ENCODE results near the gene PGC. TPM values are rescaled to one million over a fixed set of nuclear protein-coding genes. Genes with fewer than 3 reads are reported as not detected.

Gene PGC
- total and polyA plus RNA-seq, 9 of the 15 experiments (the other 6 are each of a cell fraction or from before 2014, with no cell fraction given) = 0.17 to 0.40 TPM; not detected in 7

- Histone ChIP-seq H3K27ac (ENCODE audit: extremely low read depth, low read depth, low read length) (no peak overlapping the region), H3K9me1 (ENCODE audit: control insufficient read depth, insufficient read depth, low read length) (no peaks in the 10 kb centered on the region), H3K9me3 (replicated peaks; ENCODE audit: control insufficient read depth, insufficient read depth, low read depth, low read length) (no peaks in the 10 kb centered on the region), H3K9ac (ENCODE audit: insufficient read depth in 1 of 2, low read depth in 2 of 2, low read length in 2 of 2) (peak overlapping the region in 1 of 2 experiments; percentile 96; a peak in 1 of 4 replicates), H4K20me1 (replicated peaks; ENCODE audit: control insufficient read depth, insufficient read depth, low read length) (peaks cover 5% of the 10 kb centered on the region; the same call in 1 of the 2 replicates), H3K36me3 (ENCODE audit: control insufficient read depth, insufficient read depth, low read length) (peaks cover 11% of the 10 kb centered on the region), H2AFZ (ENCODE audit: low read depth, low read length) (no peak overlapping the region), H3K4me1 (replicated peaks in 1 of 2; ENCODE audit: control insufficient read depth in 2 of 2, insufficient read depth in 2 of 2, low read length in 2 of 2) (peaks cover 38 to 43% of the 10 kb centered on the region in 2 experiments), H3K4me3 (no peak overlapping the region), H3K4me2 (ENCODE audit: insufficient read depth, low read length) (no peak overlapping the region), H3K27me3 (ENCODE audit: control insufficient read depth in 2 of 2, insufficient read depth in 2 of 2, low read length in 2 of 2) (no peaks in the 10 kb centered on the region), H3K79me2 (ENCODE audit: control insufficient read depth, insufficient read depth, low read length) (peaks cover 36% of the 10 kb centered on the region)
- TF ChIP-seq PBX2 (CRISPR knock-in tag; IDR thresholded peaks at IDR 0.05; ENCODE audit: low read depth) (peak; percentile 85), PBX2 (tag; conservative IDR thresholded peaks at IDR 0.05; ENCODE audit: low read depth) (peak; percentile 98), GATA2 (CRISPR knock-in tag; IDR thresholded peaks at IDR 0.05) (peak; percentile 57; the same call in 1 of the 2 replicates), SMC3 (conservative IDR thresholded peaks at IDR 0.05; ENCODE audit: insufficient read depth, low read depth, low read length) (no peak), GABPA (tag; conservative IDR thresholded peaks at IDR 0.05; ENCODE audit: low read depth) (no peak), JUND (IDR thresholded peaks at IDR 0.05; ENCODE audit: borderline replicate concordance, low read depth, low read length) (no peak), JUND (tag; IDR thresholded peaks at IDR 0.05; ENCODE audit: borderline replicate concordance, low read depth, low read length) (peak; percentile 22; the same call in 1 of the 3 replicates), ZNF764 (CRISPR knock-in tag; IDR thresholded peaks at IDR 0.05; ENCODE audit: low read depth) (peak; percentile 10; the same call in 1 of the 2 replicates), PKNOX1 (IDR thresholded peaks at IDR 0.05) (peak; percentile 96), VEZF1 (CRISPR knock-in tag; IDR thresholded peaks at IDR 0.05) (peak; percentile 26; the same call in 1 of the 2 replicates), SIX5 (IDR thresholded peaks at IDR 0.05; ENCODE audit: borderline replicate concordance in 1 of 2, insufficient read depth in 1 of 2, low read depth in 1 of 2, low read length in 2 of 2) (no peak), MEIS2 (IDR thresholded peaks at IDR 0.05; ENCODE audit: partially characterized antibody) (peak; percentile 98), SPI1 (IDR thresholded peaks at IDR 0.05; ENCODE audit: borderline replicate concordance, low read depth, low read length) (peak; percentile 70; the same call in 1 of the 2 replicates)
- TF ChIP-seq, protein P1, sequence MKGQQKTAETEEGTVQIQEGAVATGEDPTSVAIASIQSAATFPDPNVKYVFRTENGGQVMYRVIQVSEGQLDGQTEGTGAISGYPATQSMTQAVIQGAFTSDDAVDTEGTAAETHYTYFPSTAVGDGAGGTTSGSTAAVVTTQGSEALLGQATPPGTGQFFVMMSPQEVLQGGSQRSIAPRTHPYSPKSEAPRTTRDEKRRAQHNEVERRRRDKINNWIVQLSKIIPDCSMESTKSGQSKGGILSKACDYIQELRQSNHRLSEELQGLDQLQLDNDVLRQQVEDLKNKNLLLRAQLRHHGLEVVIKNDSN (CRISPR knock-in tag; IDR thresholded peaks at IDR 0.05) = no peak
- ChIA-PET POLR2A (interaction anchor here (0.6 to 2.2 kb wide), 15 partner anchors 12 to 1096 kb away, joined by 3 to 10 read pairs (median 3); partner anchors contain the start of gene MED20), CTCF (ENCODE audit: low intra/inter-chr PET ratio) (interaction anchor here (1.5 kb wide), 1 partner anchor 182 kb away, joined by 3 read pairs; no protein-coding TSS in a partner anchor)
- DNase-seq (ENCODE audit: extremely low read depth in 1 of 4, low spot score in 3 of 4) (peak in 1 of 4 experiments; percentile 48), FAIRE-seq (no peak), ATAC-seq (no peak)
- intact Hi-C loops (cut with micrococcal nuclease) = loop anchor here (5.0 kb wide), 3 partner anchors 63 to 1093 kb away; partner anchors contain the start of genes MRPS10 and RPL7L1
- in situ Hi-C loops (cut with MboI) = loop anchor here (5.0 to 10.0 kb wide), 3 partner anchors 123 to 440 kb away; no protein-coding TSS in a partner anchor
- WGBS (ENCODE audit: insufficient coverage, low coverage, missing lambda C conversion rate) = 60% methylated on average over 5 of the region's 5 CpGs
- BruUV-seq (replicated peaks) = no TSS peak
These were observed 37.5 kb upstream of the PGC start for GRCh38 chr6:41784581-41785171.
